GM18505 (cell line): ENCODE data around the gene HOGA1.
"Not testable (repeated sequence)": the region's sequence is repeated elsewhere in the genome, so short reads cannot be mapped to it uniquely, and the experiment has no call there.

ENCODE experiments used
- ATAC-seq: cut with Tn5 transposase; IDR thresholded peaks from one replicate; pipeline ENCODE4 v1.9.1; 2021; ENCODE audit not compliant: unreplicated experiment
- POLR2A ChIP-seq: IDR thresholded peaks from 4 replicates; pipeline ENCODE4 v1.6.1; 2011; ENCODE audit warnings: borderline replicate concordance; ENCODE audit not compliant: insufficient read depth, insufficient read length; ENCODE audit errors: extremely low read depth

HOGA1 gene

DNA sequence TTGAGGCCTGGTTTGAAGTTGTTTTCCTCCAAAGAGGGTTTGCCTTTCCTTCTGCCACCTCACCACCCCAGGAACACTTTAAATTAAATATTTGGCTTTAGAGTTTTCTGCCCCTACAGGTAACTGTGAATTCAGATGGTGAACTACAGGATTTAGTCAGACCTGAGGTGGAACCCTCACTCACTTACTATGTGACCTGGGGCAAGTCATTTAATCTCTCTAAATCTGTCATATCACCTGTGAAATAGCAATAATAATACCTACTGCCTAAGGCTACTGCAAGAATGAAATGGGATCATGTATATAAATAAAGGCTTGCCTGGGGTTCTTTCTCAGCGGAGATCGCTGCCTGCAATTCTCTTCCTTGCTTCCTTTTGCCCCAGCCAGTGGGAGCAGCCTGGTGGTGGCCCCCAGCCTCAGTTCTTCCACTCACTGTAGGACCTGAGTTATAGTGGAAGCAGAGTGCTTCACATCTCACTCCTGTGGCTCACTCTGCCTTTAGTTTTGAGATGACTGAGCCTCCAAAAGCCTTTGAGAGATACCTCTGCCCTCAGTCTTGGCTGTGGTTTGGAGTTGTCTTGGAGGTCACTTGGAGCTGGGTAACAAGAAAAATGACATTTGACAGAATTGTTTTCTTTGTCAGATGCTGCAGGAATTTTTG lies 17.7 kb upstream of the HOGA1 start:
- no peak for ATAC-seq
- TF ChIP-seq POLR2A = no peak

- no peak for ATAC-seq
- TF ChIP-seq POLR2A = no peak
Observed at GRCh38 chr10:97567891-97568290, 16.3 kb upstream of the HOGA1 start.

DNA sequence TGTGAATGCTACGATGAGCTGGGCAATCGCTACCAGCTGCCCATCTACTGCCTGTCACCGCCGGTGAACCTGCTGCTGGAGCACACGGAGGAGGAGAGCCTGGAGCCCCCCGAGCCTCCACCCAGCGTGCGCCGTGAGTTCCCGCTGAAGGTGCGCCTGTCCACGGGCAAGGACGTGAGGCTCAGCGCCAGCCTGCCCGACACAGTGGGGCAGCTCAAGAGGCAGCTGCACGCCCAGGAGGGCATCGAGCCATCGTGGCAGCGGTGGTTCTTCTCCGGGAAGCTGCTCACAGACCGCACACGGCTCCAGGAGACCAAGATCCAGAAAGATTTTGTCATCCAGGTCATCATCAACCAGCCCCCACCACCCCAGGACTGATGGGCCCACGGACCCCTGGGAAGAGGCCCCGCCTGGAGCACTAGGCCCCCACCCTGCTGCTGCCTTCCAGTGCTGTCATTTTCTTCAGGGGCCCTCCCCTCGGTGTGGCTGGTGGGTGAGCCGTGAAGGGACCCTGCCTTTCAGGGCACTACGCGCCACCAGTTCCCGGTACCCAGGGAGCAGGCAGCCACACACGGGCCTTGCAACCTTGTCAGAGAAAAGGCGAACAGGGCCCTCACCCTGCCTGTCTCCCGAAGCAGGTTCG lies 13.9 kb upstream of the HOGA1 start:
- no peak for ATAC-seq
- TF ChIP-seq POLR2A = no peak

DNA sequence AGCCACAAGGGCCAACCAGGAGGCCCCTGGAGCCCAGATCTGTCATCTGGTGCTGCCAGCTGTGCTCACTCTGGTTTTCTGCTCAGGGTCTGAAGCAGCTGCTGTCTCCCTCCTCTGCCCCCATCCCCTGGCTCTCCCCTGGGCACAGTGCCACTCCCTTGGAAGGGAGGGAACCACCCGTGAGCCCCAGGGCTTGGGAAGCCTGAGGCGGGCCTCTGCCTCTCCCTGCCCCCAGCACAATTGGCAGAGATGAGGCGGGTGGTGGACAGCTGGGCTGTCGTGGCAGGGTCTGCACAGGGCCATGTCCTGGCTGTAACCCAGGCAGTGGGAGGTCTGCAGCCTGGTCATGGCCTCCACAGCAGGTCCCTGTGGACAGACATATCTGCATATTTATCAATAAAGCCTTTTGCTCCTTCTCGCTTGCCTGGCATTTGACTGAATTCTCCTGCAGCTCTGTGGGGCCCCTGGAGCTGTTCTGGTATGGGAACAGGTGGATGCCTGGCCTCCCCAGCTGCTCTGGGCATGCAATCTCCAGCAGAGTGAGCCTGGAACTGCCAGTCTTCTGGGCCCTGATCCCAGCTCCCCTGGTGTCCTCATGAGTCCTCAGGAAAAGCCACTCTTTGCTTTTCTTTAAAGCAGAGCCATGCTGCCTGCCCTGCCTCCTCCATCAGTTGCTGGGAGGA lies 13.3 kb upstream of the HOGA1 start:
- no peak for ATAC-seq
- no peak for TF ChIP-seq POLR2A

- no peak for ATAC-seq
- TF ChIP-seq POLR2A = no peak
Observed at GRCh38 chr10:97571622-97572021, 12.6 kb upstream of the HOGA1 start.

DNA sequence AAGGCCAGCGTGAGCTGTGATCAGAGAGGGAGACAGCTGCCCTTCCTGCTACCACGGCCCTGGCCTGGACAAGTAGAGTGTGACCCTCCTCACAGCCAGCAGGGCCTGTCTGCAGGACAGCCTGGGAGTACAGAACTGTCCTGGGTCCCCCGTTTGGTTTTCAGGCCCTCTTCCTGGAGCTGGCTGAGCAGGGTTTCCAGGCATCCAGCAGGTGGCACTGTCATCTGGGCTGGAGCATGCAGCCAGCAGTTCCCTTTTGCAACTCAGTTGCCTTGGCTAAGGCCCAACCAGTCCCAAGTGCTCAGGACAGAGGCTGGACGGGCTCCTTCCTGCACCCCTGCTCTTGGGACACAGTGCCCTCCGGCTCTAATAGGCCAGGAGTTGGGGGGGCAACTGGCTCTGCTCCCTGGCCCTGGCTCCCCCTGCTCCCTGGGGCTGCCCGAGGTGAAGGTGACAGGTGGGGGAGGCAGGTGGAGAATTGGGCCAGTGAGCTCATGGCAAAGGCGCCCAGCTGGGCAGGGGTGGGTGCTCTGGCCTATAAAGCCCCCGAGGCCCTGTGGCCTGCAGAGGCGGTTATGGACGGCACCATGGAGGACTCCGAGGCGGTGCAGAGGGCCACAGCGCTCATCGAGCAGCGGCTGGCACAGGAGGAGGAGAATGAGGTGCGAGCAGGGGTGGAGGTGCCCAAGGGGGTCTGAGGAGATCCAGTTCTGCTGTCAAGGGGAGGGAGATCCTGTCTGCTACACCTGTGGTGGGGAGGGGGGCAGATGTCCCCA lies 11.8 kb upstream of the HOGA1 start, which contains the start of gene ANKRD2:
Gene ANKRD2, plus strand, starts transcription at position 566 of the 776 bp plus-strand sequence. Its CDS starts 10 bp downstream, at position 576.
- no peak for TF ChIP-seq POLR2A

GRCh38 chr10:97573021-97573420 lies 11.2 kb upstream of the HOGA1 start:
- ATAC-seq = no peak
- TF ChIP-seq POLR2A = no peak

More for the DNA sequence above, 11.8 kb upstream of the HOGA1 start, which contains the start of gene ANKRD2:
- ATAC-seq = no peak

DNA sequence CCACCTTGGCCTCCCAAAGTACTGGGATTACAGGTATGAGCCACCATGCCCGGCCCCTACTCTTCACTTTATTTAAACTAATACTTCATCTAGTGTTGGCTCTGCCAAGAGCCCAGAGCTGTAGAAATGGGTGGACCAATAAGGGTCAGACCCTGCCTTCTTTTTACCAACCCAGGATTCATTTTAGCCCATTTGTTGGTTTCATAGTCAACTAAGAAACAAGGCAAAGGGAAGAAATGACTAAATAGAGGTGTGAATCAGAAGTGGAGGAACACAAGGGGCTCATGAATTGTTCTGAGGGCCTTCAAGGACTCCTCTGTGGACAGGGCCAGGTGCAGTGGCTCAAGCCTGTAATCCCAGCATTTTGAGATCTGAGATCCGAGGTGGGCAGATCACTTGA lies 10.5 kb upstream of the HOGA1 start:
- ATAC-seq = no peak
- no peak for TF ChIP-seq POLR2A

DNA sequence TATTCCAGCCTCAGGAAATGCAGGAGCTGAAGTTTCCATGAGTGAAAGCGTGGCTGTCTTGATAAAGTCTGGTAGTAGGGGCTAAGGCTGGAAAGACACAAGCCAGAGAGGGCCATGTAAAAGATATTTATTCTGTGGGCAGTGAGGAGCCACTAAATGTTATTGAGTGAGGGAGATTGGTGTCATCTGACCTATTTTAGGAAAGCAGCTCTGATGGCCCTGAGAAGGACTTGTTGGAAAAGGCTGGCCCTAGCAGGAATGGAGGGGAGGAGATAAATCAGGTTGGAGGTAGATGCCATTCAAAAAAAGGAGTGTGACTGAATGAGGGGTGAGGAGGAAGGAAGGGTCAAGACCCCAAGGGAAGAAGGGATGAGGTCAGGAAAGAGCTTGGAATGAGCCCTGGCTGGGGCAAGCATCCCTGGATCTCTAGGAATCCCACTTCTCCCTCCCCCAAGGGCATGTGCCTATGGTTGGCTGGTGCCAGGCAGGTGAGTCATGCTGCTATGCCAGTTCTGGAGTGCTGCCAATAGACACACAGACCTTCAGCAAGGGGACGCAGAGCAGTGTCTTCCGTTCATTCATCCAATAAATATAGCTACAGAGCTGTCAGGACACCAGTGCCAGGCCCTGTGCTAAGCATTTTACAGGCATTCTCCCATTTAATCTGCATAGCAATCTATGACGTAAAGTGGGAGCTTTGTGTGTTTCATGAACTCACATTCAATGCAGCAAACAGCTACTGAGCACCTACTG lies 9.6 kb upstream of the HOGA1 start:
- no peak for ATAC-seq

GRCh38 chr10:97575127-97575668 lies 9.0 kb upstream of the HOGA1 start:
- no peak for TF ChIP-seq POLR2A
- ATAC-seq = no peak

More for the DNA sequence above, 9.6 kb upstream of the HOGA1 start:
- no peak for TF ChIP-seq POLR2A

DNA sequence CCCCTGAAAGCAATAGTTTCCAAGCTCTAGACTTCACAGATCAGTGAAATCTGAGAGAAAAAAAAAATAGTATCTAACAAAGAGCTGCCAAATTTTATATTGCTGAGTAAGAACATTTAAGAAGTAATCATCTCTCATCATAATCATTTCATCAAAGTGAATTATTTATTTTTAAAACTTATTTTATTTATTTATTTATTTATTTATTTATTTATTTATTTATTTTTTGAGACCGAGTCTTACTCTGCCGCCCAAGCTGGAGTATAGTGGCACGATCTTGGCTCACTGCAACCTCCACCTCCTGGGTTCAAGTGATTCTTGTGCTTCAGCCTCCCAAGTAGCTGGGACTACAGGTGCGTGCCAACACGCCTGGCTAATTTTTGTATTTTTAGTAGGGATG lies 7.7 kb upstream of the HOGA1 start:
- ATAC-seq = not testable (repeated sequence)

GRCh38 chr10:97577701-97578100 lies 6.5 kb upstream of the HOGA1 start:
- no peak for TF ChIP-seq POLR2A
- no peak for ATAC-seq
